ENCODE data around the gene DEUP1. TPM values are rescaled to one million over a fixed set of nuclear protein-coding genes. Genes with fewer than 3 reads are reported as not detected.

The DEUP1 gene
- total RNA-seq, 2 donors from 2014 or later = not detected

- intact Hi-C loops (cut with DNase I) = no loop called here
- no peak for DNase-seq (ENCODE audit: low spot score)
Observed at GRCh38 chr11:93467054-93467453, 136.5 kb downstream of the DEUP1 start.

DNA sequence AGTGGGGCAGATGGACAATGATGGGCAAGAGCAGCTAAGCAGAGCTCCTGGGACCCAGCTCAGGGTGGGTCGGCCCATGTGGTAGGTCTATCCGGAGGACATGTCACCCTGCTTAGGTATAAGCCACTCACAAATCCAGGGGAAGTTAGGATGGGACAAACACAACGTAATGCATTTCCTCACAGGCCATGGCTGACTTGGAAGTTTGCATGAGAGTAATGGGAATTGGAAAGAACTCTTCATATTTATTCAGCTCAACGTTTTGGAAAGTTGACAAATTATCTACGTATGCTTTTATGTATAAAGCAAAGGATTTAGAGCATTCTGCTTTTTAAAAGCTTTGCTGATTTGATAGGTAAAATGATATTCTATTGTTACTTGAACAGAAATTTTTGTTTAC lies 137.7 kb downstream of the DEUP1 start:
- DNase-seq (ENCODE audit: low spot score) = no peak
- intact Hi-C loops (cut with DNase I) = no loop called here

DNA sequence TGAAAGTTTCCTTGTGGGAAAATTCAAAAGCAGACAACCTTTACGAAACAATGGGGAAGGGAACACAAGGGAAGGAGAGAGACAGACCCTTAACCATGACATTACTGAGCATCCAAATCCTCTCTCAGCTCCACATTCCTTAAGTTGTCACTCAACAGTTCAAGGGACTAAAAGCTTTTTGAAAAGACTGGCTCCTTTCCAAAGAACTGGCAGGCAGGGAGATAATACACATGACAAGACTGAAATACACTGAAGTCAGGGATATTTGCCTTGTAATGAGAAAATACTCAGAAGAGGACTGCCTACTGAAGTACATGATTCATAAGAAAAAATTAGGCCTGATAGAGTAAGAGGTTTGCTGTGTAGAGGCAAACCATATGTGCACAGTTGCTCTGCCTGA lies 143.6 kb downstream of the DEUP1 start:
- intact Hi-C loops (cut with DNase I) = no loop called here
- DNase-seq (ENCODE audit: low spot score) = no peak

- DNase-seq (ENCODE audit: low spot score) = no peak
- intact Hi-C loops (cut with DNase I) = no loop called here
Observed at GRCh38 chr11:93476796-93477195, 146.3 kb downstream of the DEUP1 start.

- intact Hi-C loops (cut with DNase I) = no loop called here
- no peak for DNase-seq (ENCODE audit: low spot score)
Observed at GRCh38 chr11:93477684-93478234, 147.2 kb downstream of the DEUP1 start.

GRCh38 chr11:93478841-93479240 lies 148.3 kb downstream of the DEUP1 start:
- peak; percentile 44 for DNase-seq (ENCODE audit: low spot score)
- intact Hi-C loops (cut with DNase I) = no loop called here

DNA sequence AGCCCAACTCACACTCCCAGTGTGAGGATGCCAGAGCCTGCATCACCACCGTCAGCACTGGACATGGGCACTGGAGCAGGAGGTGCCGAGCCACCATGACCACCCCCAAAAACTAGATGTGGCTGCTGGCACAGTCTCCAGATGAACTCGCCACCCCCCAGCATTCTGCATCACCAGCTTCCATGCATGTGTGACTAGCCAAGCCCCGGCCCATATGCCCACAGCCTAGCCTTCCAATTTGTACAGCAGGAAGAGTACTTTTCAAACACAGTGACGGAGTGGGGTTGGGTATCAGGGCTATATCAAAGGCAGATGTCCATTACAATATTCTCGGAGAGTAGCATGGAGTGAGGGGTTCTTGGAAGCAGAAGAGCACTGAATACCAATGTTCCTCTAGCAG lies 149.7 kb downstream of the DEUP1 start:
- peak; percentile 35 for DNase-seq (ENCODE audit: low spot score)
- intact Hi-C loops (cut with DNase I) = no loop called here

- intact Hi-C loops (cut with DNase I) = no loop called here
- DNase-seq (ENCODE audit: low spot score) = no peak
Observed at GRCh38 chr11:93480756-93481155, 150.2 kb downstream of the DEUP1 start.

GRCh38 chr11:93481279-93481678 lies 150.7 kb downstream of the DEUP1 start:
- DNase-seq (ENCODE audit: low spot score) = peak; percentile 60
- intact Hi-C loops (cut with DNase I) = no loop called here

- peak; percentile 53 for DNase-seq (ENCODE audit: low spot score)
- intact Hi-C loops (cut with DNase I) = no loop called here
Observed at GRCh38 chr11:93481696-93482095, 151.2 kb downstream of the DEUP1 start.

GRCh38 chr11:93482556-93482955 lies 152.0 kb downstream of the DEUP1 start:
- DNase-seq (ENCODE audit: low spot score) = no peak
- intact Hi-C loops (cut with DNase I) = no loop called here

- no peak for DNase-seq (ENCODE audit: low spot score)
- intact Hi-C loops (cut with DNase I) = no loop called here
Observed at GRCh38 chr11:93484716-93485115, 154.2 kb downstream of the DEUP1 start.

DNA sequence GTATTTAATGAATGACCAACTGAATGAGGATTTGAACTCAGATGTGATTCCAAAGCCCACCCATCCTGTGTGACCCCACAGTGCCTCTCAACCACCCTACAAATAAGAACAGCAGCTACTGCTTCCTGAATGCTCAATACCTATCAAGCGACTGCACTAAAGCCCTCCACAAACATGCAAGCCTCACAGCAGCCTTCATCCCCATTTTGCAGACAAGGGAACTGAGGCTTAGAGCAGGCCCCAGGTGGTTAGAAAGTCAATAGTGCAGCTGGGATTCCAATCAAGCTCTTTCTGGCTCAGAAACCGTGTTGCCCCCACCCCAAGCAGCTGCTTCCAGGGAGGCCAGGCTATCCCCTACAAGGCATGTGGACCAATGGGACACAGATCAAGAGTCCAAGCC lies 155.4 kb downstream of the DEUP1 start:
- DNase-seq (ENCODE audit: low spot score) = no peak
- intact Hi-C loops (cut with DNase I) = no loop called here

DNA sequence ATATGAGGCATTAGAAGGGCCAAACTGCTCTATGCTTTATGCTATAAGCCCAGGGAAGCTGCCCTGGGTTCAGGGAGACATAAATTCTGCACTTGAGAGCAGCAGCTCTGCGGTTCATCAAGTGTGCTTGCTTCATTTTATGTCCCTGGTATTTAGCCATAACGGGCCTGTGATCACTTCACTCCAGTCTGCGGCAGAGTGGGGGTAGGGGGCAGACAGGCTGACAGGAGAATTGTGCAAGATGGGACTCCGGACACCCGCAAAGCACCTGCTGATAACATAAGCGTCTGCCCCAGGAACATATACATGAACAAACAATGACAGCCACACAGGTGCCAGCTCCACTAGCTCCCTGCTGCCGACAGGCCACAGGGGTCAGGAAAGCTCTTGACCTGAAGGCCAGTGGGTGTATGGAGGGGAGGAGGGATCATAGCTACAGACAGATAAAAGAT lies 156.5 kb downstream of the DEUP1 start:
- no peak for DNase-seq (ENCODE audit: low spot score)
- intact Hi-C loops (cut with DNase I) = no loop called here

Other genes with a start within 250 kb of the DEUP1 start
- 10 to 100 TPM; 20.6 to 30.4 TPM for gene SLC36A4, start 132.8 kb upstream of the DEUP1 start, total RNA-seq
- 10 to 100 TPM; 11.6 to 11.7 TPM for gene SMCO4, start 212.6 kb downstream of the DEUP1 start, total RNA-seq

All from posterior vena cava (tissue), 2 donors.